ENCODE measurements around the gene MGLL.

The MGLL gene

GRCh38 chr3:127680146-127680661 lies 142.1 kb downstream of the MGLL start:
- no peak overlapping the region for H3K27ac ChIP-seq (replicated peaks)
- DNase-seq (ENCODE audit: low read depth in 1 of 2, low spot score in 1 of 2), result no peak
- H3K27me3 ChIP-seq (ENCODE audit: insufficient read depth, poor library complexity, severe bottlenecking), result no peaks in the 10 kb centered on the region
- TF ChIP-seq SPI1 (IDR thresholded peaks at IDR 0.05; ENCODE audit: borderline replicate concordance, low read depth) (no peak), GABPA (IDR thresholded peaks at IDR 0.05; ENCODE audit: low read depth) (no peak), CTCF (IDR thresholded peaks at IDR 0.05; ENCODE audit: insufficient read depth, low read length) (no peak), POLR2AphosphoS5 (IDR thresholded peaks at IDR 0.05; ENCODE audit: low read depth) (no peak), REST (IDR thresholded peaks at IDR 0.05; ENCODE audit: insufficient replicate concordance, low read depth) (no peak)
- no peak overlapping the region for H3K4me3 ChIP-seq (replicated peaks; ENCODE audit: insufficient read depth, low read length)

GRCh38 chr3:127679534-127680145 lies 142.7 kb downstream of the MGLL start:
- DNase-seq (ENCODE audit: low read depth in 1 of 2, low spot score in 1 of 2), result no peak
- H3K27me3 ChIP-seq (ENCODE audit: insufficient read depth, poor library complexity, severe bottlenecking), result no peaks in the 10 kb centered on the region
- H3K4me3 ChIP-seq (replicated peaks; ENCODE audit: insufficient read depth, low read length), result no peak overlapping the region
- no peak for TF ChIP-seq POLR2AphosphoS5 (IDR thresholded peaks at IDR 0.05; ENCODE audit: low read depth)
- no peak for TF ChIP-seq CTCF (IDR thresholded peaks at IDR 0.05; ENCODE audit: insufficient read depth, low read length)
- no peak for TF ChIP-seq SPI1 (IDR thresholded peaks at IDR 0.05; ENCODE audit: borderline replicate concordance, low read depth)
- no peak for TF ChIP-seq REST (IDR thresholded peaks at IDR 0.05; ENCODE audit: insufficient replicate concordance, low read depth)
- no peak for TF ChIP-seq GABPA (IDR thresholded peaks at IDR 0.05; ENCODE audit: low read depth)
- H3K27ac ChIP-seq (replicated peaks), result peak overlapping the region; percentile 61

GRCh38 chr3:127678611-127679533 lies 143.4 kb downstream of the MGLL start:
- Histone ChIP-seq H3K27me3 (ENCODE audit: insufficient read depth, poor library complexity, severe bottlenecking) (no peaks in the 10 kb centered on the region), H3K4me3 (replicated peaks; ENCODE audit: insufficient read depth, low read length) (no peak overlapping the region), H3K27ac (replicated peaks) (peak overlapping the region; percentile 61)
- DNase-seq (ENCODE audit: low read depth in 1 of 2, low spot score in 1 of 2), result peak; percentile 94 to 96
- TF ChIP-seq SPI1 (IDR thresholded peaks at IDR 0.05; ENCODE audit: borderline replicate concordance, low read depth) (peak; percentile 83; the same call in 1 of the 2 replicates), GABPA (IDR thresholded peaks at IDR 0.05; ENCODE audit: low read depth) (peak; percentile 82), CTCF (IDR thresholded peaks at IDR 0.05; ENCODE audit: insufficient read depth, low read length) (no peak), REST (IDR thresholded peaks at IDR 0.05; ENCODE audit: insufficient replicate concordance, low read depth) (no peak), POLR2AphosphoS5 (IDR thresholded peaks at IDR 0.05; ENCODE audit: low read depth) (peak; percentile 68)

Data from HL-60 (cell line).